A673 (cell line): ENCODE data around the gene TTBK2.

Experiments used
- EZH2 ChIP-seq: fragments of 200-600 bp; sonication (generic); IDR thresholded peaks from 2 replicates; pipeline ENCODE4 v1.6.1; 2017; ENCODE audit warnings: borderline replicate concordance, low read depth, mild to moderate bottlenecking, mixed read lengths, antibody characterized with exemption, low read length; ENCODE audit not compliant: poor library complexity, severe bottlenecking
- TF ChIP-seq, protein P1 (sequence below): fragments of 300-800, 200-600 bp; sonication (generic); conservative IDR thresholded peaks from 2 replicates; pipeline ENCODE4 v1.5.1; 2017; ENCODE audit warnings: low read depth, mild to moderate bottlenecking, antibody characterized with exemption, low read length, moderate library complexity, mixed read lengths

DNA sequence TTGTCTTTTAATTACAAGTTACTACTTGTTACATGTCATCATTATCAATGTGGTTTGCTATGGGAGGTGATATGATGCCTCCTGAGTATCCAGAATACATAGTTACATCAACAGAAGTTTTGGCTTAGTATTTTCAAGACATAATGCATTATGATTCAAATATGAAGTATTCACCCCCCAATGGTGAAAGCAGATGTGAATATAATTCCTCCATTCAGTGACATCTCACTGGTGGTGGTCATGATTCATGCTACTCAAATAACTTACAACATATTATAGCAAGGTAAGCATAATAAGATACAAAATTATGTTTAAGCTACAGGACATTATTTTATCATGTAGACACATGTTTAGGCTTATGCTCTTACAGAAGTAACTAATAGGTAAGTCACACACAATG, 34.9 kb upstream of the TTBK2 start:
- TF ChIP-seq, protein P1, sequence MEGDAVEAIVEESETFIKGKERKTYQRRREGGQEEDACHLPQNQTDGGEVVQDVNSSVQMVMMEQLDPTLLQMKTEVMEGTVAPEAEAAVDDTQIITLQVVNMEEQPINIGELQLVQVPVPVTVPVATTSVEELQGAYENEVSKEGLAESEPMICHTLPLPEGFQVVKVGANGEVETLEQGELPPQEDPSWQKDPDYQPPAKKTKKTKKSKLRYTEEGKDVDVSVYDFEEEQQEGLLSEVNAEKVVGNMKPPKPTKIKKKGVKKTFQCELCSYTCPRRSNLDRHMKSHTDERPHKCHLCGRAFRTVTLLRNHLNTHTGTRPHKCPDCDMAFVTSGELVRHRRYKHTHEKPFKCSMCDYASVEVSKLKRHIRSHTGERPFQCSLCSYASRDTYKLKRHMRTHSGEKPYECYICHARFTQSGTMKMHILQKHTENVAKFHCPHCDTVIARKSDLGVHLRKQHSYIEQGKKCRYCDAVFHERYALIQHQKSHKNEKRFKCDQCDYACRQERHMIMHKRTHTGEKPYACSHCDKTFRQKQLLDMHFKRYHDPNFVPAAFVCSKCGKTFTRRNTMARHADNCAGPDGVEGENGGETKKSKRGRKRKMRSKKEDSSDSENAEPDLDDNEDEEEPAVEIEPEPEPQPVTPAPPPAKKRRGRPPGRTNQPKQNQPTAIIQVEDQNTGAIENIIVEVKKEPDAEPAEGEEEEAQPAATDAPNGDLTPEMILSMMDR, result no peak
- no peak for TF ChIP-seq EZH2
